Measurements from ENCODE around the gene LRRK1. TPM values are rescaled to one million over a fixed set of nuclear protein-coding genes. Genes with fewer than 3 reads are reported as not detected.

LRRK1 gene
- total and polyA plus RNA-seq, 7 donors = 7.1 to 27.4 (median 10.2) TPM

- peak; percentile 46 for DNase-seq
- Histone ChIP-seq H3K9me3 (no peaks in the 10 kb centered on the region), H3K4me1 (peaks cover 0 to 3% (median 0%) of the 10 kb centered on the region in 4 donors), H3K4me3 (no peak overlapping the region), H3K36me3 (peaks cover 0 to 16% (median 0%) of the 10 kb centered on the region in 4 donors), H3K27ac (no peak overlapping the region), H3K27me3 (no peaks in the 10 kb centered on the region)
- intact Hi-C loops (cut with DNase I) = no loop called here
- 92 to 93% methylated on average over 13 of the region's 13 CpGs for WGBS, 2 donors
- TF ChIP-seq EP300 (IDR thresholded peaks at IDR 0.05) (no peak), POLR2AphosphoS5 (IDR thresholded peaks at IDR 0.05) (no peak), POLR2A (IDR thresholded peaks at IDR 0.05) (no peak), CTCF (IDR thresholded peaks at IDR 0.05) (no peak)
Measured at GRCh38 chr15:100895721-100896120, 23.4 kb upstream of the LRRK1 start.

GRCh38 chr15:100897221-100898151 lies 21.7 kb upstream of the LRRK1 start:
- Histone ChIP-seq H3K4me1 (peaks cover 0 to 16% (median 12%) of the 10 kb centered on the region in 4 donors), H3K27ac (no peak overlapping the region), H3K4me3 (no peak overlapping the region), H3K9me3 (no peaks in the 10 kb centered on the region), H3K36me3 (peaks cover 0 to 16% (median 0%) of the 10 kb centered on the region in 4 donors), H3K27me3 (no peaks in the 10 kb centered on the region)
- 79 to 88% methylated on average over 26 of the region's 26 CpGs for WGBS, 2 donors
- intact Hi-C loops (cut with DNase I) = no loop called here
- TF ChIP-seq CTCF (IDR thresholded peaks at IDR 0.05) = no peak
- DNase-seq = no peak

GRCh38 chr15:100898152-100898490 lies 21.0 kb upstream of the LRRK1 start:
- TF ChIP-seq POLR2A (IDR thresholded peaks at IDR 0.05) = no peak
- H3K4me3 ChIP-seq = no peak overlapping the region
- 92 to 93% methylated on average over 9 of the region's 9 CpGs for WGBS, 2 donors
- no peaks in the 10 kb centered on the region for H3K9me3 ChIP-seq
- DNase-seq = no peak
- H3K27me3 ChIP-seq = no peaks in the 10 kb centered on the region
- peaks cover 0 to 16% (median 0%) of the 10 kb centered on the region in 4 donors for H3K36me3 ChIP-seq
- intact Hi-C loops (cut with DNase I) = no loop called here
- H3K4me1 ChIP-seq = peaks cover 0 to 23% (median 18%) of the 10 kb centered on the region in 4 donors
- no peak overlapping the region for H3K27ac ChIP-seq

- Histone ChIP-seq H3K27me3 (no peaks in the 10 kb centered on the region), H3K9me3 (no peaks in the 10 kb centered on the region), H3K4me1 (peaks cover 0 to 28% (median 20%) of the 10 kb centered on the region in 4 donors), H3K36me3 (peaks cover 0 to 9% (median 0%) of the 10 kb centered on the region in 4 donors), H3K4me3 (no peak overlapping the region), H3K27ac (no peak overlapping the region)
- peak; percentile 28 for DNase-seq
- WGBS, 2 donors = 56 to 83% methylated on average over 11 of the region's 11 CpGs
- intact Hi-C loops (cut with DNase I) = no loop called here
- no peak for TF ChIP-seq POLR2A (IDR thresholded peaks at IDR 0.05)
- TF ChIP-seq EP300 (IDR thresholded peaks at IDR 0.05) = no peak
- TF ChIP-seq POLR2AphosphoS5 (IDR thresholded peaks at IDR 0.05) = no peak
- TF ChIP-seq CTCF (IDR thresholded peaks at IDR 0.05) = no peak
Measured at GRCh38 chr15:100898661-100899462, 20.3 kb upstream of the LRRK1 start.

- no peak for TF ChIP-seq POLR2A (IDR thresholded peaks at IDR 0.05)
- 51 to 74% methylated on average over 5 of the region's 5 CpGs for WGBS, 2 donors
- Histone ChIP-seq H3K36me3 (peaks cover 0 to 9% (median 0%) of the 10 kb centered on the region in 4 donors), H3K27ac (peak overlapping the region in 1 of 4 donors; percentile 20), H3K27me3 (no peaks in the 10 kb centered on the region), H3K4me3 (no peak overlapping the region), H3K4me1 (peaks cover 0 to 28% (median 20%) of the 10 kb centered on the region in 4 donors), H3K9me3 (no peaks in the 10 kb centered on the region)
- intact Hi-C loops (cut with DNase I) = no loop called here
- peak; percentile 40 for DNase-seq
Measured at GRCh38 chr15:100899601-100900000, 19.6 kb upstream of the LRRK1 start.

Data from sigmoid colon (tissue), 7 donors.